ENCODE measurements around the gene KRT2.

The KRT2 gene

DNA sequence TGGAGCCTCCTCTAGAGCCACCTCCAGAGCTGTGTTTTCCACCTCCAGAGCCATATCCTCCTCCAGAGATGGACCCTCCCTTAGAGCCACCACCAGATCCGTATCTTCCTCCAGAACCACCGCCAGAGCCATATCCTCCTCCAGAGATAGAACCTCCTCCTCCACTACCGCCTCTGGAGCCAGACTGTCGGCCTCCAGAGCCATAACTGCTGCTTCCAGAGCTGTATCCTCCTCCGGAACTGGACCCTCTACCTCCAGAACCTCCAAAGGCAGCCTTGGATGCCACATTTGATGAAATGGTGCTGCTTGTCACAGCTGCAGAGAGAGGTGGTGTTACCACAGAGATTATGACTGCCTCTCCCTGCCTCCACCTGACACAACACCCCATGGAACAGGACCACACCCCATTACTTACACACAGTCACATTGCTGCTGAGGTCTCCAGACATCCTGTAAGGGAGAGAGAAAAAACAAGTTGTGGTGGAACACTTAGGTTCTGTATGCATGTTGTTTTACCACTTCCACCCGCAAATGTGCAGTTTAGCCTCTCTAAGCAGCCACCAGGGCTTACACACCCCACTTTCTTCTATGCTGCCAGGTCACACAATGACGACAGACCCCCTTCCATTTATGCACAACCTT is 6.8 kb downstream of the KRT2 start:
- Histone ChIP-seq H3K27me3 (ENCODE audit: insufficient read depth, low read depth) (peaks cover 37% of the 10 kb centered on the region; the same call in 1 of the 2 replicates), H3K4me1 (ENCODE audit: low read depth, poor library complexity, severe bottlenecking) (no peaks in the 10 kb centered on the region), H3K4me3 (IDR thresholded peaks at IDR 0.05; ENCODE audit: insufficient read depth, low read depth, low read length) (no peak overlapping the region), H4K20me1 (ENCODE audit: insufficient read depth) (no peaks in the 10 kb centered on the region), H3K9ac (no peak overlapping the region), H3K27ac (no peak overlapping the region), H3K36me3 (ENCODE audit: insufficient read depth) (no peaks in the 10 kb centered on the region), H2AFZ (ENCODE audit: low read depth) (no peak overlapping the region), H3K79me2 (ENCODE audit: insufficient read depth, low read depth) (no peaks in the 10 kb centered on the region), H3K4me2 (no peak overlapping the region)
- TF ChIP-seq CTCF (conservative IDR thresholded peaks at IDR 0.05; ENCODE audit: low read depth, low read length) = no peak

DNA sequence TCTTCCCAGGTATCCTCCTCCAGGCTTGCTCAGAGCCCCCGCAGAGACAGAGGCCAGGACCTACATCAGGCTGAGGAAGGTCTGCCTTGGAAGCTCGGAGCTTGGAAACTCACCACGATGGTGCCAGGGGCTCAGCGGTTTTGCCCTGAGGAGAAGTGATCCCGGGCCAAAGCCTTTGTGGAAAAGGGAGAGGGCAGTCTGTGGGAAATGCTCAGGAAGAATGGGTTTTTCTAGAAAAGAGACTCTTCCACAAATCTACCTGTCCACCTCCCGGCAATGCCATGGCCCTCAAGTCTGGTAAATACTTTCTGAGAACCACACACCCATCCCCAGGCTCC is 8.0 kb downstream of the KRT2 start:
- H4K20me1 ChIP-seq (ENCODE audit: insufficient read depth) = no peaks in the 10 kb centered on the region
- H3K27ac ChIP-seq = no peak overlapping the region
- TF ChIP-seq CTCF (conservative IDR thresholded peaks at IDR 0.05; ENCODE audit: low read depth, low read length) = no peak
- H3K36me3 ChIP-seq (ENCODE audit: insufficient read depth) = no peaks in the 10 kb centered on the region
- H2AFZ ChIP-seq (ENCODE audit: low read depth) = no peak overlapping the region
- no peaks in the 10 kb centered on the region for H3K79me2 ChIP-seq (ENCODE audit: insufficient read depth, low read depth)
- no peak overlapping the region for H3K4me2 ChIP-seq
- no peak overlapping the region for H3K4me3 ChIP-seq (IDR thresholded peaks at IDR 0.05; ENCODE audit: insufficient read depth, low read depth, low read length)
- no peak overlapping the region for H3K9ac ChIP-seq
- no peaks in the 10 kb centered on the region for H3K4me1 ChIP-seq (ENCODE audit: low read depth, poor library complexity, severe bottlenecking)
- peaks cover 37% of the 10 kb centered on the region; the same call in 1 of the 2 replicates for H3K27me3 ChIP-seq (ENCODE audit: insufficient read depth, low read depth)

GRCh38 chr12:52643233-52644077 is 8.6 kb downstream of the KRT2 start:
- Histone ChIP-seq H4K20me1 (ENCODE audit: insufficient read depth) (no peaks in the 10 kb centered on the region), H3K36me3 (ENCODE audit: insufficient read depth) (no peaks in the 10 kb centered on the region), H3K79me2 (ENCODE audit: insufficient read depth, low read depth) (no peaks in the 10 kb centered on the region), H3K9ac (no peak overlapping the region), H3K4me1 (ENCODE audit: low read depth, poor library complexity, severe bottlenecking) (no peaks in the 10 kb centered on the region), H3K4me2 (no peak overlapping the region), H3K27me3 (ENCODE audit: insufficient read depth, low read depth) (peaks cover 37% of the 10 kb centered on the region; the same call in 1 of the 2 replicates), H3K4me3 (IDR thresholded peaks at IDR 0.05; ENCODE audit: insufficient read depth, low read depth, low read length) (no peak overlapping the region), H3K27ac (no peak overlapping the region), H2AFZ (ENCODE audit: low read depth) (no peak overlapping the region)
- TF ChIP-seq CTCF (conservative IDR thresholded peaks at IDR 0.05; ENCODE audit: low read depth, low read length) = no peak

- no peak overlapping the region for H3K4me2 ChIP-seq
- H3K79me2 ChIP-seq (ENCODE audit: insufficient read depth, low read depth) = no peaks in the 10 kb centered on the region
- no peak for TF ChIP-seq CTCF (conservative IDR thresholded peaks at IDR 0.05; ENCODE audit: low read depth, low read length)
- H3K36me3 ChIP-seq (ENCODE audit: insufficient read depth) = no peaks in the 10 kb centered on the region
- H3K4me3 ChIP-seq (IDR thresholded peaks at IDR 0.05; ENCODE audit: insufficient read depth, low read depth, low read length) = no peak overlapping the region
- no peak overlapping the region for H3K27ac ChIP-seq
- no peak overlapping the region for H3K9ac ChIP-seq
- H3K4me1 ChIP-seq (ENCODE audit: low read depth, poor library complexity, severe bottlenecking) = no peaks in the 10 kb centered on the region
- no peak overlapping the region for H2AFZ ChIP-seq (ENCODE audit: low read depth)
- peaks cover 28% of the 10 kb centered on the region; the same call in 1 of the 2 replicates for H3K27me3 ChIP-seq (ENCODE audit: insufficient read depth, low read depth)
- no peaks in the 10 kb centered on the region for H4K20me1 ChIP-seq (ENCODE audit: insufficient read depth)
These were observed 10.5 kb downstream of the KRT2 start for GRCh38 chr12:52641468-52641867.

Measured in KMS-11 (cell line).